Stimulated activated CD4-positive, alpha-beta T cell treated with anti-CD3 and anti-CD28 coated beads, Interleukin-4, amount 100 ng/mL, for 4 hours (primary cell): ENCODE measurements around the gene SERINC5.
"Not testable (repeated sequence)": the region's sequence is repeated elsewhere in the genome, so short reads cannot be mapped to it uniquely, and the experiment has no call there.

Experiments used
- DNase-seq, 2 experiments: peaks; one replicate each; pipeline ENCODE4 v3.0.0-alpha.2; 2020

SERINC5 gene

DNA sequence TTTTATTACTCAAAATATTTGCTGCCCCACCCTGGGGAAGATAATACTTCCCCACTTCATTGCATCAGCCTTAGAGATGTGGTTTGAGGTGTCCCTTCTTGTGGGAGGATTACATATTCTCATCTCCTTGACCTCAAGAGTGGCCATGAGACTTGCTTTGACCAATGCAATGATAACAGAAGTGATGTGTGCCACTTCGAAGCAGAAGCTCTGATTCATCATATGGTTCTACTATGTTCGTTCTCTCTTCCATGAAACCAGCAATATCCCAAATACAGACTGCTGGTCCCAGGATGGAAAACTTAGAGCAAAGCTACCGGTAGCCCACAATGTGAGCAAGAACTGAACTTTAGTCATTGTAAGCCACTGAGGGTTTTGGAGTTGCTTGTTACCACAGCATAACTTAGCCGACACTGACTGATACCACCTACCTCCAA lies 128.7 kb downstream of the SERINC5 start:
- no peak for DNase-seq

DNA sequence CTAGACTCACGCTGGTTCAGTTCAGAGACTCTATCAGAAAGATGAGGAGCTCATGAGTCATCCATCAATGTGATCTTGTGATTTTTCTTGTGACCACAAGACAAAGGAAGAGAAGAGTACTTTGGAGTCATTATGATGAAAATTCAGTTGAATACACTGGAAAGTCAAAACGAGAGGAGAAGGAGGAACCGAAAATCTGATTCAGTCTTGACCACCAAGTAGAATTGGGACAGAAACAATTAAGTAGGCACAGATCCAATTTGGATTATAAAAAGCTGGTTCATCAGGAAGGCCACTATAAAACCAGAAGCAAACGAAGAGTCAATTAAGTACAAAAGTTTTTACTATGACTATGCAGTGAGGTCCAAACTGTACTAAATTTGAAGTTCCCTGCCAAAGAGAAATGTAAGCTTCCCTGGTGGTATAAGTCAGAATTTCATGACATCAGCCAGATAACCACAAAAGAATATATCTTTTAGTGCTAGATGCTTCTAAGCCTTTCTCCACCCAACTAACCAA lies 129.8 kb downstream of the SERINC5 start:
- peak in 1 of 2 experiments; percentile 23 for DNase-seq

DNA sequence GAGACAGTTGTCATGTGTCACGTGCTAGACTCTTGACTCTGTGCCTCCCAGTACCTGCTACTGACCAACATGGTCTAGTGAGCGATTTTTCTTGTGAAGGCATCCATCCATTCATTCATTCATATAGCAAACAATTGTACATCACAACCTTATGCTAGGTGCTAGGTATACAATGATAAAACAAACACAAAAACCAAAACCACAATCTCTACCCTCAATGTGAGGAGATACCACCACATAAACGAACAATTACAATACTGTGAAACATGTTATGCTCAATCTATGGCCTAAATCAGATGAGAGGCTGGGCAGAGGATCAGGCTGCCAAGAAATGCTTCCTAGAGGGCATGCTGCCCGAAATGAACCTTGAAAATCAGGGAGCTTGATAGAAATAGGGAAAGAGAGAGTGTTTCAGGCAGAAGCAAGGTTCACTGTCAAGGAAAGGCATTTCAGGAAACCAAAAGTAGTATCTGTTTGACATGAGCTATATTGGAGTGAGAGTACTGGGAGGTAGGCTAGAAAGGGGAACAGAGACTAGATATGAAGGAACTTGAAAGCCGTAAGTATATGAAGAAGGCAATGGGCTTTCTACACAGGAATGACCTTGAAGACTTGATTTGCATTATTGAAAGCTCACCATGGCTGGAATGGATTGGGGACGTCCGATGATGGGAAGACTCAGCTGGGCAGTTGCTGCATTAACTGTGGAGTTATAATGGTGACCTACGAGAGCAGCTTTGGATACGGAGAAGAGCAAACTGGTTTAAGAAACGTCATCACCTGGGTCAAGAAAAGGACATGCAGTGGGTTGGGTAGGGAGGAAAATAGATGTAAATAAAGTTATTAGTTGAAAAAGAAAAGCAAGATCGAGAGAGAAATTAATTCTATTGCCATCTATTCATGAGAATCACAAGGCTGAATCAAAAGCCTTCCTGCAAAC lies 130.6 kb downstream of the SERINC5 start:
- DNase-seq, result no peak

DNA sequence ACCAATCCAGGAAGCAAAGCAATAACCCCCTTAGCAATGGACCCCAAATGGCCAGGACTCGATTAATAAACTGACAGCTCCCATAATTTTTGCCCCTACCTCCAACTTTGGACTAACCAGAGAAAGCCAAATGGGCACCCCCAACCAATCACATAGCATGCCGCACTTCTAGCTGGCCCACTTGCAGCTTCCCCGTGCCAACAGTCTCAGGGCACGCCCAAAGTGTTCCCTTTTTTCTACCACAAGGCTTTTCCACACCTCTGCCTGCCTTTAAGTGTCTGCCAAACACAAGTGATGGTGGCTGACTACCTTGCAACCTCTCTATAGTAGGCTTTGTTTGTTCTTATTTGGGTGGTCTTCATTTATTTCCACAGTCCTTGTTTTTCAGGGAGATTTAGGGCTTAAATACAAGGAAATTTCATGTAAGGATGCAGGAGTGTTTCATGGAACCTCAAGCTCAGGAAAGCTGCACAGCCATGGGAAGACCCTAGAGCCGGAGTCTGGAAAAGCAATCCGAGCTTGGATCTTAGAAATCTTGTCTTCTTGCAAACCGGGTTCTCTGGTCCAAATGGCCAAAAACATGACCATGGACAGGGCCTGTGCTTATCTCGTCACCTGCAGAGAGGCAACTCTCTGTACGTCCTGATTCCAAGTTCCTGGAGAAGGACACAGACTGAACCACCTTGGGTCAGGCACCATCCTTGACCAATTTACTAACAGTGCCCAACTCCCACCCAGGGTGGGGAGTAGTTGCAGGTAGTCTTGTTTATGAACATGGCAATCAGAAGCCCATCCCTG lies 131.5 kb downstream of the SERINC5 start:
- DNase-seq, result no peak

DNA sequence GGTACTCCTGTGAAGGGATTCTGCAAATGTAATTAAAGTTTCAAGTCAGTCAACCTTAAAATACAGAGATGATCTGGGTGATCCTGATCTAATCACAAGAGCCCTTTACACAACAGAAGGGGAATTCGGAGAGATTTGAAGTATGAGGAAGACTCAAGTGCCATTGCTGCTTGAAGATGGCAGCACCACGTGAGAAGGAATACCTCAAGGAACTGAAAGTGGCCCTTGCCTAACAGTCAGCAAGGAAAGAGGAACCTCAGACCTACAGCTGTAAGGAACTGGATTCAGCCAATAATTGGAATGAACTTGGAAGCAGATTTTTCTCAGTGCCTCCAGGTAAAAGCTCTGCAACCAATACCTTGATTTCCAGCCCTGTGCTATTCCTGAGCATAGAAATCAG lies 133.3 kb downstream of the SERINC5 start:
- no peak for DNase-seq

DNA sequence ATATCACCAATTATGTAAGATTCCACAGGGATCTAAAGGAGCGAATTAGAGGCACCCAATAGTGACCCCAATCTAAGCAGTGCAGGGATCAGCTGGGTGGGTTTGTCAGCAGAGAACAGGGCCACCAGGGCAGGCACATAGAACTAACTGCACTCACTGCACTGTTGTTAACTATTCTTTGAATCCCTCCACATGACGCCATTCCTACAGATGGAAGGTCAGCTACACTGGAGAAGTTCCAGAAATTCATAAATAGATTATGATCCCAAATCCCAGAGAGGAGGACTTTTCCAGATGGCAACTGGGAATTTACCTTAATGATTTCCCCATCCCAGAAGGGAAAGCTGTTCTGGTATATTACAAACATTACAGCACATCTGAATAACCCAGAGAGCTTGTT lies 136.5 kb downstream of the SERINC5 start:
- no peak for DNase-seq

DNA sequence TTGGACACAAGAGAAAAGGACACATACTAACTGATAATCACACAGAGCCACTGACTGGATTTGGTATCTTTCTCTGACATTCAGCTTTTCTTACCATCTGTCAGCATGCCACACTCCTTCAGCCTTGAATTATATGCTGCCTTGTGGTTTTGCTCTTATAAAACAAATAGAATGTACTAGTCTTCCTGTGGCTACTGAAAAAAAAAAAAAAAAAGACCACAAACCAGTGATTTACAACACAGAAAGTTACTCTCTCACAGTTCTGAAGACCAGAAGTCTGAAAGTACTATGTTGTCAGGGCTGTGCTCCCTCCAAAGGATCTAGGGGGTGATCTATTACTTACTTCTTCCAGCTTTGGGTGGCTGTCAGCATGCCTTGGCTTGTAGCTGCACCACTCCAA lies 138.4 kb downstream of the SERINC5 start:
- no peak for DNase-seq

DNA sequence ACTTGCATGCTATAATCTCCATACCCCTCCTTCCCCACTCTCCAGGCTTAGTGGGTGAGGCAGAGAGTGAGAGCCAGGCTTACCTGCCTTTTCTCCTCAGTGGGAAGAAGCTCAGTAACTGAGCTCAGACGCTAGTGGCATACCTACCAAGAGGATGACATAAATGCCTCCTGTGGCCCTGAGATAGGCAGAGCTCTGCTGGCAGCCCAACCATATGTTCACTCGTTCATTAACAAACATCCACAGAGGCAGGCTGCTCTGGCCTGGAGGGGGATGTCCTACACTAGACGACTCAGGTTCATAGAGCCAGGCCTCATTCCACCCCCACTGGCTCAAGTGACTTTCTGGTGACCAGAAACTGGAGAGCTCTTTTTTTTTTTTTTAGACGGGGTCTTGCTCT lies 139.4 kb downstream of the SERINC5 start:
- no peak for DNase-seq

DNA sequence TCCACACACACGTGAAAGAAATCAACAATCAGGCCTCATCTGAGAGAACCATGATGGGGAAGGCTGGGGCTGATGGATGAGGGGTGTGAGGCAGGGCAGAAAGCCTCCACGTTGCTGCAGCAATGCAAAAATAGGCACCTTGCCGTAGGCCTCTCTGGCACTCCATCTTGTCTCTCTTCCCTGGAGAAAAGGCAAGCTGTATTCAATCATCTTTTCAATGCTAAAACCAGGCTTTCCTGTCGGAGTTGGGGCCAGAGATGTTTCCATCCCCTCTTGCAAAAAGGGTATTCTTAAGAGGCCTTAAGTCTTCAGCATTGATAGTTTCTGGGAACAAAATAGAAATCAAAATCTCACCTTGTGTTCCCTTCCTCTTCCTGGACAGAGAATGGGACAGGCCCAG lies 139.8 kb downstream of the SERINC5 start:
- no peak for DNase-seq

DNA sequence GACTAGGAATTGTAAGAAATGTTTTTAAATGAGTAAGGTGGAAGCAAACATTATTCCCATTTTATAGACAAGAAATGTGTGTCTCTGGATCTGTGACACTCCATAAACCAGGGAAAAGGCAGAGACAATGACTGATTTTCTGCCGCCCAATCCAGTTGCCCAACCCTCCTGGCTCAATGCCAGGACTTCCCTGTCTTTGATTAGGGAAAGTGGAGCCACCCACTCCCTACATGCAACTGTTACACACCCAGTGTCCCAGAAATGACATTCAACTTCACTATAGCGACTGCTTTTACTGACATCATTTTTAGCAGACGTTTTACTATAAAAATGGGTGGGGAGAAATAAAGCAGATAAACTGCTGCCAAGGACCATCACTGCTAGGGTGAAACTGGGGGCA lies 141.0 kb downstream of the SERINC5 start:
- DNase-seq, result no peak

DNA sequence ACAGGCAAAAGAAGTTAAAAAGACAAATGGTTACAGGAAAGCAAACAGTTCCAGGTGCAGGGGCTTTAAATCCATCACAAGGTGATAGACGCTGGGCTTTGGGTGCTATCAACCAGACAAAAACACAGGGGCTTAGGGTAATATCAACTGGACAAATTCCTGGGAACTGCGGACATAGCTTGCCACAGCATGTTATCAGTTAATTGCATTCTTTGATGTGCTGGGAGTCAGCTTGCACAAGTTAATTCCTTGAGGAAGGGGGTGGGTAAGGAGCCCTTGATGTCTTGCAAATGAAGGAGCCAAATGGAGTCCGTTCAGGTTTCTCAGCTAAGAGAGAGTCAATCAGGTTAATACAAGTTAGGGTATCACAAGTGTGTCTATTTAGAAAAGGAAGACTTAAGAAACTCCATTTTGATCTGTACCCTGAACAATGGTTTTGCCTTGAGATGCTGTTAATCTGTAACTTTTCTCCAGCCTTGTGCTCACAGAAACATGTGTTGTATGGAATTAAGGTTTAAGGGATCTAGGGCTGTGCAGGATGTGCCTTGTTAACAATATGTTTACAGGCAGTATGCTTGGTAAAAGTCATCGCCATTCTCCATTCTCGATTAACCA lies 144.4 kb downstream of the SERINC5 start:
- not testable (repeated sequence) for DNase-seq

DNA sequence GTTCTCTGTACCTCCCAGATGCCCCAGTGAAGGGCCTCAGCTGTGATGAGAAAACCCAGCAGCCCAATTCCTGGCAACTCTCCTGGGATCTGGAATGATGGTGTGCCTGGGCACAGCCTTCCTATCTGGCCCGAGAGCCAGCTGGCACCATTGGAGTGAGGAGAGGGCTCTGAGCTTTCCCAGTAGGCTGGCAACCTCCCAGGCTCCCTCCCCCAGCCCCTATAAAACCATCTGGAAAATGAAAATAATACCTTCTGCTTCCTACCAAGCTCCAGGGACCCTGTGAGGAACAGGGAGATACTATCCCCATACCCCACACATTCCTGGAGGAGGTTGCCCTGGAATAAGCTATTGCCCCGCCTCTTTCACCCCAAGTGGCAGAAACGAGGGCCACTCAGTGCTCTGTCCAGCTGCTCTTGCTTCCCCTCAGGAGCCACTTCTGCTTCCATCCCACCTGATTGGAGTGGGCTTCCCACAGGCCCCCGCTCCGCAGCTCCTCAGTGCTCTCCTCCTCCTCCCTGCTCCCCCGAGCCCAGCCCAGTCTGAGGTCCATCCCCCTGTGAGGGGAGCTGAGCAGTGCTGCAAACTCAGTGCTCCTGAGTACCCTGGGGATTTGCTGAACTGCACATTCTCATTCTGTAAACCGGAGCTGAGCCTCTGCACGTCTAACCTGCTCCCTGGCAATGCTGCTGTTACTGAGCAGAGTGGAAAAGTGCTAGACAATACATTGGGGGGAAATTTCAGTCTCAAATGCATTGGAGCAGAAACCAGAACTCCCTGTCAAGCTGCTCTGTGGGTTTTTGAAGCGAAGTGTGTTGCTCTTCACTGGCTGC lies 146.0 kb downstream of the SERINC5 start:
- DNase-seq, result no peak

DNA sequence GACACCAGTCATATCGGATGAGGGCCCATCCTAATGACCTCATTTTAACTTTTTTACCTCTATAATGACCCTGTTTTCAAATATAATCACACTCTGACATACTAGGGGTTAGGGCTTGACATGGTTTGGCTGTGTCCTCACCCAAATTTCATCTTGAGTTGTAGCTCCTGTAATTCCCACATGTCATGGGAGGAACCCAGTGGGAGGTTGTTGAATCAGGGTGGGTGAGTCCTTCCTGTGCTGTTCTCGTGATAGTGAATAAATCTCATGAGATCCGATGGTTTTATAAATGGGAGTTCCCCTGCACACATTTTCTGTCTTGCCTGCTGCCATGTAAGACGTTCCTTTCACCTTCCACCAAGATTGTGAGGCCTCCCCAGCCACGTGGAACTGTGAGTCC lies 148.9 kb downstream of the SERINC5 start:
- DNase-seq, result no peak

DNA sequence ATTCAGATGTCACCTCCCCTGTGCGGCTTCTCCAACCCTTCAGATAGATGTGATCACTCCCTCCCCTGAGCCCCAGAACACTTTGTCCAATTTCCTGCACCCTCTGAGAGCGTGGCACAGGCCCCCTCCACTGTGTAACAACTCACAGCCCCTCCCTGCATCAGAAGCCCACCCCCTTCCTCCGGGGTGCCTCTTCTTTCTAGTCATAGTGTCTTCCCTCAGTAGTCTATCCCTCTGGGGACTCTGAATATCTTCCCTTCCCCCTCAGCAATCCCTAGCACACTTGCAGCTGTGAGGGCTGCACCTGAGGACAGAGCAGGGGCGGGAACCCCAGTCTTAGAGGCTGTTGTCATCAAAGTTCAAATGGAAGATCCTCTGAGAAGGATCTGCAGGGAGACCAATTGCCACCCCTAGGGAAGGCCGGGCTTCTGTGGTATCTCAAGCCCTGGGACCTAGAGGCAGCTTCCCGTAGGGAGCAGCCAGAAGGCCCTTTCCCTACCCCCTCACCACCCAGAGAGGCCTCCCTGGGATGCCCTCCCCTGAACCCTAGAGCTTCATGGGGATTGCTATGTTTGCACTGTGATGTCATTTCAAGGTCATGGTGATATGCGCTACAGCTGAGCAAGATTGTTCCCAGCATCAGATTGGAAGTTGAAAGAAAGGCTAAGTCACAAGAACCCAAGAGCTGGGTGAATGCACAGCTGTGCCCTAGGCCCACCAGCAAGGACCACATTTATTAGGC lies 150.0 kb downstream of the SERINC5 start:
- DNase-seq, result no peak

DNA sequence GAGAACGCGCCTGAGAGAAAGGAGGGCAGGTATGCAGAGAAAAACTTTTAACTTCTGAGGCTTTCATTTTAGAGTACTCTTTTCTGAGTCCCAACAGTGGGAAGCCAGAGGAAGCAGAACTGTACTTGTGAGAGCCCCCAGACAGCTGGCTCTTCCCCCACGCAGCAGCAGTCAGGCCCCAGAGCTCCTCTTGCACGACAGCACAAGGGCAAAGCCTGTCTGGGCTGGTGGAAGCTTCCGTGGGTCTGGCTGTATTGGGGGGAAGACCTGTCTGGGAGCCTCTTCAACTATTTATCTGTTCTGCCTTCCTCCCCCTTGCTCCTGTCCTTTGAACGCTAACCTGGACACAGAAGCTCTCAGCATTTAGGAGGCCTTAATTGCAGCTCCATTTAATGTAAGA lies 152.5 kb downstream of the SERINC5 start:
- DNase-seq, result no peak

DNA sequence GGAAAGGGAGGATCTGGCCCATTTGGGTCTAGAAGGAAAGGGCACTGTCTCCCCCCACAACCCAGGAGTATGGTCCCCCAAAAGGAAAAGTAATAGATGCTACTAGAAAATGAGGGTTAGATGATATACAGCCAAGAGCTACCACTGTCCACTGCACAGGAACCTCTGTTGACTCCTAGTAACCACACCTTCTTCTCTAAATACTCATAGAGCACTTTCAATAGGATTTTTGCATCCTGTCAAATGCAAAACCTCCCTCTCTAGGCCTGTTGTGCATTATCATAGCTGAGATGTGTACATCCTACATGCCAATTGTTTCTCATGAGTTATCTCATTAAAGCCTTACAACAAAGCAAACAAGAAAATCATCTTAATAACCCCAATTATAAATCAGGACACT lies 153.9 kb downstream of the SERINC5 start:
- DNase-seq, result no peak

DNA sequence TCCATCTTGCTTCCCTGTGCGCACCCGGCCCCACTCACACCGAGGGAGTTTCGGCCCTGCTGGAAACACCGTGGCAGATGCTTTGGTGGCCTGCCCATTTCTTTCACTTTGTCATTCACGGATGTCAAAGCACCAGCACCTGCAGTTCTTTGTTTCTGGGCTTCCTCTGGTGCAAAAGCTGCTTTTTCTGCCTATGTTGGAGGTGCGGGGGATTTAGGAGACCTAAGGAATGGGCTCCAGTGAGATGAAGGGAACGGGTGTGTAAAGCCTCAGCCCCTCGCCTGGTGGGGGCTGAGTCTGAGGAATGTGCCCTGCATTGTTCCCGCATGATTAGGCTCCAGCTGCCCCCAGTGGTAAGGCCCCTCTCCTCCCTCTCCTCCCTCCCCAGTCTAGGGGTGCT lies 158.4 kb downstream of the SERINC5 start:
- DNase-seq, result no peak

DNA sequence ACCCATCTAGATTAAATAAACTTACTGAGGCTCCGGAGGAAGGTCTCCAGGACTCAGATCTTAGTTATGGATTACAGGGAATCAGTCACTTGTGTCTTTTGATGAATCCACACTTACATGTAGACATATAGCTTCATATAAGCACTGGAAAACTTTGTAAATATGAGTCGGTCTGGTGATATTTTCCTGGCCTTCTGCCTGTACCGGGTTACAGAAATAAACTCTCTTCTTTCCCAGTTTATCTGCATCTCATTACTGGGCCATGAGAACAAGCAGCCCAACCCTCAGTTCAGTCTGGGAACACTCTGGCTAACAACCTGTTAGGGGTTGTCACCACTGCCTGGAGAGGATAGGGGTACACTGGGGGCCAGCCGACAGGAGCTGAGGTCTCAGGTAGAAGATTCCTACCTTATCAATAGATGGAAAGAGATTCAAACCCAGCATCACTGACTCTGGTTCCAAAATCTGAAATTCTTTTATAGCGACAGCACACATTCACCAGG lies 161.6 kb downstream of the SERINC5 start:
- DNase-seq, result no peak

DNA sequence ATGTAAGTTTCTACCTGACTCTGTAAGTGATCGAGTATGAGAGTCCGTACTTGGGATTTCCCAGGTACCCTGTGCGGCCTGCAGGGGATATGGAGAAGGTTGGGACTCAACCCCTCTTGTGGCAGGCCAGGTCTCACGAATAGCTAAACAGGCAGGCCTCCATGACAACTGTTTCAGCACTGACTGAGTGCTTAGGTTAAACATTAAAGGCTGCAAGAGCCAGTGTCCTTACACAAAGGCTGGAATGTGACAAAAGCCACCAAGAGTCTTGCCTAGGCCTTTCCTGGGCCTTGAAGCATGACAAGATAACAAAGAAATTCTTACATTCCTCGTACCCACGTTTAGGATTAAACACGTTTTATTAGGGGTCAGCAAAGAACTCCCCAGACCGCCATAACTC lies 162.1 kb downstream of the SERINC5 start:
- DNase-seq, result no peak

DNA sequence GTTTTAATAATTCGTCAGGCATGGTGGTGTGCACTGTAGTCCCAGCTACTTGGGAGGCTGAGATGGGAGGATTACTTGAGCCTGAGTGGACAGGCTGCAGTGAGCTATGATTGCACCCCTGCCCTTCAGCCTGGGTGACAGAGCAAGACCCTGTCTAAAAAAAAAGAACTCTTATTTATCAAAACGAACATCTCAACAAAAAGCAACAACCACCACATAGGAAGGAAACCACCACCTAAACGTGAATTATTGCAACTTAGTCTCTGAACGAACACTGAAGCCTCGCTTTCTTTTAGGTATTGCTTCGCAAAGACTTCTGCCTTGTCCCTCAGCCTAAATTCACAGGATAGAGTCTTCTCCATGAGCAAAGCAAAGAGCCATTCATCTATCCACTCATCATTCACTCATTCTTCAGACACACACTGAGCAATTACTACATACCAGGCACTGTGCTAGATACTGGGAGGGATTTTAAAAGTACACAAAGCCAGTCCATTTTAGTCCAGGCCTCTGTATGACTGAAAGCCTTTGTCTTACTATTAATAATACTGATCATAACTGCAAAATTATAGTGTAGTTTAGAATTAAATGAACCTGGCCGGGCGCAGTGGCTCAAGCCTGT lies 163.3 kb downstream of the SERINC5 start:
- DNase-seq, result no peak

DNA sequence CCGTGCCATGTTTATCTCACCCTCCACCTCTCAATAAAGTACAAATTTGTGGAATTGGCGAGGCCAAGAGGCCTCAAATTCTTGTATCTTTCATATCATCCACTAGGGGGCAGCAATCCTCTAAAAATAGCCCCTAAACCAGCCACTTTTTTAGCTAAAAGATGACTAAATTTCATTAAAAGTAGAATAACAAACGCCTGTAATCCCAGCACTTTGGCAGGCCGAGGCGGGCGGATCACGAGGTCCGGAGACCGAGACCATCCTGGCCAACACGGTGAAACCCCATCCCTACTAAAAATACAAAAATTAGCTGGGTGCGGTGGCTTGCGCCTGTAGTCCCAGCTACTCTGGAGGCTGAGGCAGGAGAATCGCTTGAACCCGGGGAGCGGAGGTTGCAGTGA lies 164.1 kb downstream of the SERINC5 start:
- DNase-seq, result peak in 1 of 2 experiments; percentile 6
